NCI-H526 (cell line): ENCODE measurements around the gene IGFBP5.

Source experiments
- DNase-seq, 2 experiments: peaks; one replicate each; lab custom pipeline; 2025; lab: John Stamatoyannopoulos, UW

The IGFBP5 gene

DNA sequence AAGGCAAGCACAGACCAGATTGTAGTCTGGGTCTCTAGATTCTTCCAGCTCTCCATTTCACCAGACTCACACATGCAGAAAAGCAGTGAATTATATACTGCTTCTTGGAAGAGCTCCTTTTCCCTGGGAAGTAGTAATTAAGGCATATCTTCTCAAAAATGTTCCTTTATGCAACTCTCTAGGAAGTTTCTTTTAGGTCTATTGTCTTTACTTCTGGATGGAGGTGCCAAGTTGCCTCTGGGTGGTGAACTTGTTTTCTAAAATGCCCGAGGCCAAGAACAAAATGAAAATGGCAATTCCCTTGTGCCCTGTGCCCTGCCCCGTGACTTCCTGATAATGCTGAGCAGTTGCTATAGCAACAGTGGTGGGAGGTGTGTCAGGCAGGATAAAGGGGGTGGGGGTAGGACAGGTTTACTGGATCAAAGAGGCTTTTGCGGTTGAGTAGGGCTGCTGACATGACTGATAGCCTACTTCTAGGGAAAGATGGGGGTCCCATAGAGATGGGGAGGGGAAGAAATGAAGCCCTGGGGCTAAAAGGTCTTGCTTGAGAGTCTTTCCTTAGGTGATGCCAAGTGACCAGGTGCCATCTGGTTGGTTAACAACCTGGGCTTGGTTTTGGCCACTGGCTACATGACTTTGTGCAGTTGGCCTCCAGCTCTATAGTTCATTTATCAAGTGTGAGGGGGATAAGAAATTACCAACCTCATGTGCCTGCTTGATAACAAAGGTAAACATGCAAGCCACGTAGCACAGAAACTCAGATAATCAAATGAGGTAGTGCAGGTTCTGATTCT, 50.3 kb downstream of the IGFBP5 start:
- peak in 1 of 2 experiments; percentile 24 for DNase-seq

DNA sequence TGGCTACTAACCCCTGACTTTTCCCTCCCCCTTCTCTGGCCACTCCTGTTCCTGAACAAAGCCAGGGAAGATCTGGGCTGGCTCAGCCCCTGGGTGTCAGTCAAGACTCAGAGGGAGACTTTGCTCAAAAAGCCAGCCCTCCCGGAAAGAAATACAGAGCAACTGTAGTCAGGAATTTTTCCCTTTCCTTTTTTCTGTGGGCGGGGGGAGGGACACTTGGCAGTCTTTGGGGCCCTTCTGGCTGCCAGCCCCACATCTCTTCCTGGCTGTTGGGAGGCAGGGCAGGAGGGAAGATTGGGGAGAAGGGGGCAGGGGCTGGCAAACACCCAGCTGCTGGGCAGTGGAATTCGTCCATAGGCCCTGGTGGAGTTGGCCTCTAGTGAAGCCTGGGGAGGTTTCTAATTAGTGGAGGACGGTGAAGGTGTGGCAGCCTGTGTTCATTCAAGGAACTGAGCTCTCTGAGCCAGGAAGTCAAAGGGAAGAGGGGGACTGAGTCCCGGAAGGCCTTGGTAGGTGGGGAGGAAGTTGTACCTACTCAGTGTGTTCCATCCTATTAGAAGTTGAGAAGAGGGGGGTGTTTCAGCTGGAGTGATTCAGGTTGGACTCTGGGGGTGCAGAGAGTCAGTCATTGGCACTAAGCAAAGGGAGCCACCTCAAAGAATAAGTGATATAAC, 51.2 kb downstream of the IGFBP5 start:
- DNase-seq, result no peak

DNA sequence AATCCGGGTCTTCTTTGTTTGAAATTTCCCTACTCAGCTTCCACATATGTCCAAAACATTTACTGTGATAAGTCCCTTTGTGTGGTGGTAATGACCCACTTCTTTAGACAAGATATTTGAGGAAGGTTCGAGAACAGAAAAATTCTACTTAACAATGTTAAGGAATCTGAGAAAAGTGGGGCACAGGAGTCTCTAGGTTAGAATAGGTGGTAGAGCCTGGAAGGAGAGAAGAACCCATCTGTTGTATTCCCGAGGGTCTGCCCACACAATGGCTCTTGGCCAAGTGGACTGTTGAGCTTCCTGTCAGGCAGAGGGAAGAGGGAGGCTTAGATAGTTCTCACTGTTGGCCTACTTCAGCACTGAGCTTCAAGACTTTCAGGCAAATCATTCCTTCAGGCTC, 57.9 kb downstream of the IGFBP5 start:
- no peak for DNase-seq

DNA sequence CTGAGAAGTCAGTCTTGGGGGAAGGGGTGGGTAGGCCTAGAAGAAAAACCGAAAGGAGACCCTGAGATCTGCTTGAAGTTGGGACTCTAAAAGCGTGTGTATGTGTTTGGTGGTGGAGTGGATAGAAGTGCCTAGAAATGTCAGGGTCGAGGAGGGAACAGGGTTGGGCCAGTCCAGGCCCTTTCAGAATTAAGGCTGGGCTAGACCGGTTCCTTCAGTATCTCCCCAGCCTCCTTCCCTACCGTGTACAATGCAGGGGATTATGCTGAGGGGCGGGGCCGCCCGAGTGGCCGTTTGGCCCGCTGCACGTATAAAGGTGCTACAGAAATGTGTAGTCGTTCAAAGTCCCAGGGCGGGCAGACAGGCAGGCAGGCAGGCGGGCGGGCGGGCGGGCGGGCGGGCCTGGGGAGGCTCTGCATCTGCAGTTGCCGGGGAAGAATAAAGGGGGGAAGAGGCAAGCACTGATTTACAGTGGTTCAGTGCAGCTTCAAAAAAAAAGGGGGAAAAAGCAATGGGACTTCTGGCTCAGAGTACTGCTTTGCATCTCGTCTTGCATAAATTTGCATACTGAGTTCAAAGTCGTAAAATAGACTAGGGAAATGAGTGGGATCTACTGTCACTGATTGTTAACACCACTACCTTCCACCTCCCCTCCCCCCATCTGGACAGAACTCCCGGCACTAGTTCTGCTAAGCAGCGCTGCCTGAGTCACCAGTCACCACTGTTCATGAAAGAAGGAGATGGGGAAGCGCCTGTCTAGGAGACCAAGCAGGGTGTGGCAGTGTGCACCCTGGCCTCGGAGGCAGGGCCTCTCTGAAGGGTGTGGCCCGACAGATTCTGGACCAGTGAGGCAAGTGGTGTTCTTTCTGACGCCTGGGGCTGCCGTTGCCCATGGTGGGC, 58.5 kb downstream of the IGFBP5 start:
- peak; percentile 98 for DNase-seq

DNA sequence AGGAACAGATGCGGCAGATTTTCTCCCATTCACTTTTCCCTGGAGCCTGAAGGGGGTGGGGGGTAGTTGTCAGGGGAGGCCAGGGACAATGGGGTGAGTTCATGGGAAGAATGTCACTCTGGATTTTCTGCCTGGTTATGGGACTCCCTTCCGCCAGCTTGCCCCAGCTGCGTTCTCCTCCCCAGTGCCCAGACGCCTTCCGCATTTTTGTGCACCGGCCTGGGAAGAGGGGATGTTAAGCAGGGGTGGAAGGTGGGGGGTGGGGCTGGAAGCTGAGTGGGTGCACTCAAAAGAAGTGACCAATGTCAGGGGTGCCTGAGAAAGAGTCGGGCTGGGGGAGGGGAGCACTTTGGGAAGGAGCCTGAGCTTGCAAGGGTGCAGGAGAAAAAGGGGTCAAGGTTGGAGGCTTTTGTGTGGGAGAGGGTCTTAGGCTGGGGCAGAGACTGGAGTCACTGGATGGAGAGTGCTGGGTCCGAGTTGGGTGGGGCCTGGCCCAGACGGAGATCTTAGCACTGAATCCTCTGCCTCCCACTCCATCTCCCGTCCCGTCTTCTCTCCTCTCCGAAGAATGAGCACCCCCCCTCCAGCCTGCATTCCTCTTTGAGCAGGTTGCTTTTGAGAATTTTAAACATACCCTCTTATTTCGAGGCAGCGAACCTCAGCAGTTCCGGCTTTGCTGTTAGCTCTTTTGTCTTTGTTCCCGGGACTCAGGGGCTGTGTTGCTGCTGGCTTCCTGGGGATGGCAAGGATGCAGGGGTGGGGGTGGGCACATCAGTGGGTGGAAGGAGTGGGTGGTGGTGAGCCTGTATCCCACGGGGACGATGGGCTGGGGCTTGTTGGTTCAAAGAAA, 59.4 kb downstream of the IGFBP5 start:
- peak in 1 of 2 experiments; percentile 34 for DNase-seq

DNA sequence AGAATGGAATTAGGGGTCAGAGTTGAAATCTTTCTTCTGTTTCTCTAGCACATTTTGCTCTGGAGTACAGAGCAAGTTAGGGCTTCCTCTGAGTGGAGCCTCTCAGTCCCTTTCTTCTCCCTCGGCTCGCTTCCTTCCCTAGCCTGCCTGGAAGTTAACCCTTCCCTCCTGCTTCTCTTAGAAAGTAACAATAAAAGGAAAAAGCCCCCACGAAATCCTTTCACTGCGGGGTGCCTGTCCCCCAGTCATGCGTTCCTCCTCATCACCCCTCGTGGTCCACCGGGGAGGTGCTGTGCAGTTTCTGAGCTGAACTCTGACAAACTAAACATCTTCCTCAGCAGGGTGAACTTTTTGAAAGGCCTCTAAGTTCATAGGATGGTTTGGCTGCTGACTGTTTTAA, 60.2 kb downstream of the IGFBP5 start:
- DNase-seq, result no peak

DNA sequence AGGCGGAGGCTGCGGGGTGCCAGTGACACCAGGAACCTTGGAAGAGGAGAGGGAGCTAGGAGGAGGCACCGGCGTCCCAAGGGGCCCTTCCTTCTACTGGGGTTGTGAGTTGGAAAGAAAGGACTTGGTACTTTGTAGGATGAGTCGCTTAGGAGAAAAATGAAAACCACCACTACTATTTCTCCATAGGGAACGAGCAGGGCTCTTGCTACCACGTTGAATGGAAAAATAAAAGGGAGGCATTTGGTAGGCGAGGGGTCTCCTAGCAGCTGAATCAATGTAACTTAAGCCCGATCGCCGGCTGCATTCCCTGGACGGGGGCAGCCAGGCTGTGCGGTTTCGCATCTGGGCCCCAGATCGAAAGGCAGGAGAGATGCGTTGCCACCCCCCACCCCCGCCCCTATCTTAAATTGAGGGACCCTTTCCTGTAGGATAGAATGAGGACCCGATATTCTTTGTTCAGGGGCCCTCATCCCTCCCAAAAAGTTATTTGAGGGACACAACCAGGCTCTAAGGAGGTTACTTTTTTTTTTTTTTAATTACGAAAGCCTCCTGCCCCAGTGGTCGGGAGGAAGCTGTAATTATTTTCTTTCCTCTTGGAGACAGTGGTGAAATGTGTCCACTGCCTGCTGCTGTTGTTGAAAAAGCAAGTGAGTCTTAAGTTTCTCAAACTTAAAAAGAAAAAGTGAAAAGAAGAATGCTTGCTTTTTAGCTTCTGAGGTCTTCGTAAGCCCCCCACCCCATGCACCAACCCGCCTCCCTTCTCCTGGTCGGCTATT, 60.8 kb downstream of the IGFBP5 start:
- DNase-seq, result no peak

DNA sequence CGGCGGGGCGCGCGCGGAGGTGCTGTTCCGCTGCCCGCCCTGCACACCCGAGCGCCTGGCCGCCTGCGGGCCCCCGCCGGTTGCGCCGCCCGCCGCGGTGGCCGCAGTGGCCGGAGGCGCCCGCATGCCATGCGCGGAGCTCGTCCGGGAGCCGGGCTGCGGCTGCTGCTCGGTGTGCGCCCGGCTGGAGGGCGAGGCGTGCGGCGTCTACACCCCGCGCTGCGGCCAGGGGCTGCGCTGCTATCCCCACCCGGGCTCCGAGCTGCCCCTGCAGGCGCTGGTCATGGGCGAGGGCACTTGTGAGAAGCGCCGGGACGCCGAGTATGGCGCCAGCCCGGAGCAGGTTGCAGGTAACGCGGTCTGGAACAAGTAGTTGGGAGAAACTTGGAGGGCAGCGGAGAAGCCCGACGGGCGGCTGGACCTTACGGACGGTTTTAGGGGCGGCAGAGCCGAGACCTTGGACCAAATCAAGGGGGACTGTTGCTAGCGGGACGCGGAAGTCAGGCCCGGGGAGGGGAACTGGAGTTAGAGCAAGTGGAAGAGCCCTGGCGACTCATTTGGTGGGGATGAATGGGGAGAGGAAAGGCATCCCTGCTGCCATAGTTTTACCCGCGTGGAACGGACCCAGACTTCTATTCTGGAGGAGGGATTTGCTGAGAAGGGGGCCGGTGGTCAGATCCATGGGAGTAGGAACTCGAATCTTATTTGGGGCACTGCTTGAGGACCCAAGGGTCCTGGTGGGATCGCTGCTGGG, 61.6 kb downstream of the IGFBP5 start:
- peak in 1 of 2 experiments; percentile 49 for DNase-seq

DNA sequence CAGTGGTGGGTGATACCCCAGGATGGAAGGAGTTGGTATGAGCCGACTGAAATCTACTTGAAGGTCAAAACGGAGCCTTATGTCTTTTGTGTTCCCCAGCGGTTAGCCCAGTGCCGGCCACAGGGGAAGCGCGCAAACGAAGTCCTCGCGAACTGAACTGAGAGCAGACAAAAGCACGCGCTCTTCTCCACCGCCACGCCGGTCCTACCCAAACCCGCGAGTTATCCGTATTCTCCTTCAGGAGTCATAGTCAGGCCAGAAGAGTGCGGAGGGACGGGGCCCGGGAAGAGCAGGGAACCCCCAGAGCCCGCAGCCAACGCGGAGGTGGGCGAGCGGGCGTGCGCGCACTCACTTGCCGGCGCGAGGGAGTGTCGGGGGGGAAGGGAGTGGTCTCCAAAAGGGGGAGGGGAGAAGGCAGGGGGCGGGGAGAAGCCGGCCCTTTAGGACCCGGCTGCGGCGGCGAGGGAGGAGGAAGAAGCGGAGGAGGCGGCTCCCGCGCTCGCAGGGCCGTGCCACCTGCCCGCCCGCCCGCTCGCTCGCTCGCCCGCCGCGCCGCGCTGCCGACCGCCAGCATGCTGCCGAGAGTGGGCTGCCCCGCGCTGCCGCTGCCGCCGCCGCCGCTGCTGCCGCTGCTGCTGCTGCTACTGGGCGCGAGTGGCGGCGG, 62.3 kb downstream of the IGFBP5 start, which contains the start of gene IGFBP2:
TSS of gene IGFBP2 (plus strand) at position 469 of the 664 bp plus-strand sequence. CDS start at position 573, 104 bp downstream.
- DNase-seq, result peak in 1 of 2 experiments; percentile 72

DNA sequence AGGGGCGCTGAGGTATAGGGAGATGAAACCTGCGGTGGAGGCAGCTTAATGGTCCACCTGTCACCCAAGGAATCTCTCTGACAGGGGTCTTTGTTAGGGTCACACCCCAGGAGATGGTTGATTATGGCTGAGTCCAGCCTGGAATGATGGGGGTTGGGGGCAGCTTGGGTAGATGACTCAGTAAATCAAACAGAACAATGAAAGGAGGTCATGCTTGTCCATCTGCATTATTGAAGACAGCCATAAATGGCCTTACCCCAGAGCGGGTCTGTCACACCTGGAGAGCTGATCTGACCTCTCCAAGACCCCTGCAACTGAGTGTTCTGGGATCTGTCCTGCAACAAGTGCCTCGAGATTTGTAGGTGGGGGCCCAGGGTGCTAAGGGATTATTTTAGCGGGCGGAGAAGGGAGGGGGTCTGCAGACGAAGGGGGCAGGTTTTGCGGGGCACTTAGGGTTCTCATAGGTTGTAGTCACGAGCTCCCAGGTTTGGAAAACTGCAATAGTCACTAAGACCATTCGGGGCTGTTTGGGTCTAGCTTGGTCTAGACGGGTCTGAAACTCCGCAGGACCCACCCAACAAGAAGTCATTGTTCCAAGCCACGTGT, 62.9 kb downstream of the IGFBP5 start:
- DNase-seq, result no peak

DNA sequence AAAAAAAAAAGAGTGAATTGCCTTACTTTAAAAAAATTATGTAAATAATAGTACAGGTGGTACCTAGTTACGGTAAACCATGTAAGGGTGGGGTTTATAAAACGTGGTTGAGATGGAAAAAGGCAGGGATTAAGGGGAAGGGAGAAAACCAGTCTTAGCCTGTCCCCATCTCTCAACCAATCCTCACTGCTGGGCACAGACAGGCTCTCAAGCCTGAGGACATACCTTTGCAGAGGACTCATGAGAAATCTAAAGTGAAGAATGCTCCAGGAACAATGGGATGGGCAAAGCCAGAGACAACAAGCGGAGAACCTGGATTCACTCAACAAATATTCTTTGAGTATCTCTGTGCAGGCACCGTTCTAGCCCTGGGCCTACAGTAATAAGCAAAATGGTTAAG, 65.6 kb downstream of the IGFBP5 start:
- DNase-seq, result no peak

DNA sequence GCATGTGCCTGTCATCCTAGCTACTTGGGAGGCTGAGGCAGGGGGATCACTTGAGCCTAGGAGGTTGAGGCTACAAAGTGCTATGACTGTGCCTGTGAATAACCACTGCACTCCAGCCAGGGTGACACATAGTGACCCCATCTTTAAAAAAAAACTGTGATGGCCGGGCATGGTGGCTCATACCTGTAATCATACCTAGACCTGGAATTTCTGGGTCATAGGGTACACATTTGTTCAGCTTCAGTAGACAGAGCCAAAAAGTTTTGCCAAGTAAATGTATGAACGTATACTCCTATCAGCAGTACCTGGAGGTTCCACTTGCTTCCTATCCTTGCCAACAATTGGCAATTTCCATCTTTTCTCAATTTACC, 68.5 kb downstream of the IGFBP5 start:
- no peak for DNase-seq

DNA sequence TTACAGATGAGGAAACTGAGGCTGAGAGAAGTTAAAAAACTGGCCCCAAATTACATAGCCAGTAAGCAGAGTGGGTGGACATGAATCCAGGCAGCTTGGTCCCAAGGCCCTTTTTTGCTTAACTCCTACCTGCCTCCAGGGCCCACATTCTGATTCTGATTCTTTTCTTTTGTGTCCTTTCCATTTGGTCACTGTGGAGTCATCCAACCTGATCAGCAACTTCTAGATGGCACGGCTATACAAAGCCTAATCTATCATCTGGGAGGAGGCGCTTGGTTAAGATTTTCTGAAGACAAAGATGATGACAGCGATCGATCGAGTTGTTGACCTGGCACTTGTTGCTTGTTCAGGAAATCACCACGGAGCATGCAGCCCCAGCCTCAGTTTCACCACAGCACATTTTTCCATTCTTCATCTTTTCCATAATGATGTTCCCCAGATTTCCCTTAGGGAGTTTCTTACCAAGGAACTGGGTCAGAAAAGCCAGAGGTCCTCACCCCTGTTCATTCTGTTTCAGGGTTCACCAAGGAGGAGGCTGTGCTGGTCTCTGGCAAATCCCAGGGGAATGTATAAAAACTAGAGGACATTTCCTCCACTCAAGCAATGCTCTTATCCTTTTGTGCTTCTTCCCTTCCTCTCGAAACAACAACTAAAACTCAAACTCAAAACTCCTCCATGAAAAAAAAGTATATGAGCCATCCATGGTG, 69.0 kb downstream of the IGFBP5 start:
- no peak for DNase-seq

DNA sequence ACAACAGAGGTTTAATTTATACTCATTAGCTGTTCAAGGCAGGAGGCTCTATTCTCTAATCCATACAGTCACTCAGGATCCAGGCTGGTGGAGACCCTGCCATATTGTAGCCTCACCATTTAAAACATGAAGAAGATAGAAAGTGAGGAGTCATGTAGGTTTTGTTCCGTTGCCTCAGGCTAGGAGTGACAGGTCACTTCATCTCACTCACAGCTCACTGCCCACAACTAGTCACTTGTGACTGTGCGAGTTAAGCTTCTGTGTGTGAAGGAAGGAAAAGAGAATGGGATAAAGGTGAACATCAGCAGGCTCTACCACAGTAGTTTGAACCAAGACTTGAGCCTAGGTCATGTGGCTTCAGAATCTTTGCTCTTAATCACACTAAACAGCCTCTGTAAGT, 71.1 kb downstream of the IGFBP5 start:
- DNase-seq, result no peak

DNA sequence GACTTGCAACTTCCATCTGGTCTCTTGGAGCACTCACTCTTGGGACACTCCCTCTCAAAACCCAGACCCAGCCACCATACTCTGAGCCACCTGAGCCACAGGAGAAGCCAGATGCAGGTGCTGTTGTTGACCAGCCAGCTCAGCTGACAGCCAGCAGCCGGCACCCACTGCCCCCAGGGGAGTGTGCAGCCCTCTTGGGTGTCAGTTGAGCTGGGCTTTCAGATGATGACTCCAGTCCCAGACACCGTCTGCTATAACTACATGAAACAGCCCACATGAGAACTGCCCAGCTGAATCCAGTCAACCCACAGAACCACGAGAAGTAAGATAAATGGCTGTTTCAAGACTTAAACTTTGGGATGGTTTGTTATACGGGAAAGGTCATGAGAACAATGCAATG, 72.8 kb downstream of the IGFBP5 start:
- peak in 1 of 2 experiments; percentile 26 for DNase-seq
